Measurements from ENCODE around the gene SENP5. TPM values are rescaled to one million over a fixed set of nuclear protein-coding genes. Genes with fewer than 3 reads are reported as not detected.

SENP5 gene
- total and polyA plus RNA-seq, 2 experiments from 2014 or later = 8.1 to 30.5 TPM

GRCh38 chr3:196962108-196962929 lies 94.6 kb downstream of the SENP5 start:
- no peaks in the 10 kb centered on the region for H3K9me3 ChIP-seq (ENCODE audit: low read depth)
- TF ChIP-seq CTCF (IDR thresholded peaks at IDR 0.05; ENCODE audit: low read depth, low read length) = no peak
- no peak for DNase-seq (ENCODE audit: low read depth in 1 of 2, low spot score in 1 of 2)
- no peak overlapping the region for H3K4me3 ChIP-seq
- peaks cover 85% of the 10 kb centered on the region for H3K27me3 ChIP-seq
- no peaks in the 10 kb centered on the region for H3K36me3 ChIP-seq
- no peaks in the 10 kb centered on the region for H3K4me1 ChIP-seq (ENCODE audit: low read depth)
- H3K27ac ChIP-seq = no peak overlapping the region

- DNase-seq (ENCODE audit: low read depth in 1 of 2, low spot score in 1 of 2) = no peak
- Histone ChIP-seq H3K27me3 (peaks cover 92% of the 10 kb centered on the region), H3K4me1 (ENCODE audit: low read depth) (no peaks in the 10 kb centered on the region), H3K27ac (no peak overlapping the region), H3K36me3 (no peaks in the 10 kb centered on the region), H3K4me3 (no peak overlapping the region), H3K9me3 (ENCODE audit: low read depth) (no peaks in the 10 kb centered on the region)
- TF ChIP-seq CTCF (IDR thresholded peaks at IDR 0.05; ENCODE audit: low read depth, low read length) = no peak
These were observed 95.4 kb downstream of the SENP5 start for GRCh38 chr3:196962930-196963630.

- no peak for DNase-seq (ENCODE audit: low read depth in 1 of 2, low spot score in 1 of 2)
- no peak for TF ChIP-seq CTCF (IDR thresholded peaks at IDR 0.05; ENCODE audit: low read depth, low read length)
- H3K9me3 ChIP-seq (ENCODE audit: low read depth) = no peaks in the 10 kb centered on the region
- H3K27ac ChIP-seq = no peak overlapping the region
- H3K4me3 ChIP-seq = no peak overlapping the region
- H3K36me3 ChIP-seq = no peaks in the 10 kb centered on the region
- H3K4me1 ChIP-seq (ENCODE audit: low read depth) = no peaks in the 10 kb centered on the region
- H3K27me3 ChIP-seq = peaks cover 98% of the 10 kb centered on the region
These were observed 95.9 kb downstream of the SENP5 start for GRCh38 chr3:196963631-196963953.

- H3K9me3 ChIP-seq (ENCODE audit: low read depth) = no peaks in the 10 kb centered on the region
- no peak overlapping the region for H3K4me3 ChIP-seq
- H3K36me3 ChIP-seq = no peaks in the 10 kb centered on the region
- no peak for DNase-seq (ENCODE audit: low read depth in 1 of 2, low spot score in 1 of 2)
- H3K27me3 ChIP-seq = peaks cover 98% of the 10 kb centered on the region
- H3K4me1 ChIP-seq (ENCODE audit: low read depth) = no peaks in the 10 kb centered on the region
- no peak overlapping the region for H3K27ac ChIP-seq
- no peak for TF ChIP-seq CTCF (IDR thresholded peaks at IDR 0.05; ENCODE audit: low read depth, low read length)
These were observed 97.5 kb downstream of the SENP5 start for GRCh38 chr3:196965112-196965803.

- Histone ChIP-seq H3K4me1 (ENCODE audit: low read depth) (no peaks in the 10 kb centered on the region), H3K27ac (no peak overlapping the region), H3K4me3 (no peak overlapping the region), H3K9me3 (ENCODE audit: low read depth) (no peaks in the 10 kb centered on the region), H3K36me3 (no peaks in the 10 kb centered on the region), H3K27me3 (peaks cover 100% of the 10 kb centered on the region)
- DNase-seq (ENCODE audit: low read depth in 1 of 2, low spot score in 1 of 2) = no peak
- no peak for TF ChIP-seq CTCF (IDR thresholded peaks at IDR 0.05; ENCODE audit: low read depth, low read length)
These were observed 98.1 kb downstream of the SENP5 start for GRCh38 chr3:196965804-196966173.
